ENCODE results near the gene CYTH3.

The CYTH3 gene

GRCh38 chr7:6279341-6279740, 6.9 kb upstream of the CYTH3 start:
- no peak for DNase-seq

- DNase-seq, result no peak
These were observed 6.4 kb upstream of the CYTH3 start for GRCh38 chr7:6278749-6279310.

DNA sequence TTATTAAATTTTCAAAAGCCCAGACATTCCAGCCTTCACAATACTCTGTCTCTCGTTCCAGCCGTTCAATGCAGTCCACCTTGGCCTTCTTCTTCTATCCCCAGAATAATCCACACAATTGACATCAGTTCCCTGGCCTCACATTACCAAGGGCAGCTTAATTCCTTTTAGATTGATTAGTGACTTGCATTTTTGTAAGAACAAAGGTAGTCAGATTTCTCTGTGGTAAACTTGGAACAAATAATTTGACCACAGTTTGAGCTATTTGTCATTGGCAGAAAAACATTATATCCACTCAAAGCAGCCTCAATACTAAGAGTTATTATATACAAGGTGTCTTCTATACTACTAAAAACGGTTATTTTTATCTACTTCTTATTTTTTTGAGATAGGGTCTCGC, 5.1 kb upstream of the CYTH3 start:
- no peak for DNase-seq

GRCh38 chr7:6276911-6277408, 4.5 kb upstream of the CYTH3 start:
- DNase-seq, result no peak

DNA sequence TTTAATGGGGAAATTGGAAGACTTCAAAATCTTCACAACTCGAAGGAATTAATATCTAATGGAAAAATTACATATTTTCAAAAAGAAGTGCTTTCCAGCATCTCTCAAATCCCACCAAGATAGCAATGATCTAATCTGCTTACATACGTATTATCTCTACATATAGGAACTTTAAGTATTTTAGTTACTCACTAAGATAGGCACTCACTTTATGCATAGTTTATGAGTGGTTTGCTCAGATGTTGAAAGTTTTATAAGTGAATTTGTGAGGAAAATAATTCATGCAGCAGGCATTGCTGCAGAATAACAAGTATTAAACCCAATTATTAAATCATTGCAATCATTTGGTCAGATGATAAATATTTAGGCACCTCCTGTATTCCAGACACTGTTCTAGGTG, 2.3 kb upstream of the CYTH3 start:
- no peak for DNase-seq

DNA sequence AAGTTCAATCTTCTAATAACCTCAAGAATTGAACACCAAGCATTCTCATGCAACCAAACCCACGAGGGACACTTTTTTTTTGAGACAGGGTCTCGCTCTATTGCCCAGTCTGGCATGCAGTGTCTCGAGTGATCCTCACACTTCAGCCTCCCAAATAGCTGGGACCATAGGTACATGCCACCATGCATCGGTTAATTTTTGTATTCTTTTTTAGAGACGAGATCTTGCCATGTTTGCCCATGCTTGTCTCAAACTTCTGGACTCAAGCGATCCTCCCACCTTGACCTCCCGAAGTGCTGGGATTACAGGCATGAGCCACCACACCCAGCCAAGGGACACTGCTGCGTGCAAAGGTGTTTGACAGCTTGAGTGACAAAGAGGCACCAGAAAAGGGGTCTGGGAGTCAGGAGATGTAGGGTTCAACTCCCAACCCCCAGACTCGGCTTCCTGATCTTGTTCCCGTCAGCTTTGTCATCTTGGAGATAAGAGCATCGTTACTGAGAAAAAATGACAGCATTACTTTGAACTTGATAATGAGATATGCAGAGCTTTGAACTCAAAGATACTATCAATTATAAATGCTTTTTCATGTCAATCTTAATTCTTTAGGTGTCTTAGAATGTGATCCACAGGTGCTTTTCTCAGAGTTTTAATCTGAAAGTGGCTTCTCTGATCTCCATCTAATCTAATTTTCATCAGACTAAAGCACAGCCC, 1.6 kb upstream of the CYTH3 start:
- DNase-seq, result no peak

GRCh38 chr7:6273380-6273837, 985 bp upstream of the CYTH3 start:
- peak; percentile 71 for DNase-seq

DNA sequence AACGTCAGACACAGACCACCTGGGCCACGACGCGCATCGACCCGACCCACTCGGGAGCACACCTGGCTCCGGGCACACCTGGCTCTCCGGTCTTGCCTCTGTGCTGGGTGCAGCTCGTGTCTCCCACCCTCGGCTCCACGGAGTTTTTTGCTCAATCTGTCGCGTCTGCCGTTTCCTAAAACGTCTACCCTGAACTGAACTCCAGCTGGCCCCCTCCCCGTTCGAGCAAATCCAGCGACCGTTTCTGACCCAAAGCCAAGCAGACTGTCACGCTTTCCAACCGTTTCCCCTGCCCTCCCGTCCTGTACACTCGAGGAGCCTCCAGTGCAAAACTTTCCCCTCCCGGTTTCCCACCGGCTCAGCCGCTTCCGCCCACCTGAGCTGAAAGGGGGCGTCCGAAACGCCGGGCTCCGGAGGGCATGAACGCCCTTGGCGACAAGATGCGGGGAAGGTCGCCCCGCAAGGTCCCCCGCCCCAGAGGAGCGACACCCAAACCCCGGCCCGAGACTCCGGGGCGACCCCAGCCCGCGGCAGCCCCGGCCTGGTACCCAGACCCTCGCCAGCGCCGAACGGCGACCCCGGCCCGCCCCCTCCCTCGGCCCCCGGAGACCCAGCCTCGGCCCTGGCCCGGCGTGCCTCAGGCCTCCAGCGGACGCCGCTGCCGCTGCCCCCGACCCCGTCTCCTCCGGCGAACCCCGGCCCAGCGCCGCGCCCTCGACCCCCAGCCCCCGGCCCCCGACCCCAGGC, 557 bp downstream of the CYTH3 start:
- no peak for DNase-seq

DNA sequence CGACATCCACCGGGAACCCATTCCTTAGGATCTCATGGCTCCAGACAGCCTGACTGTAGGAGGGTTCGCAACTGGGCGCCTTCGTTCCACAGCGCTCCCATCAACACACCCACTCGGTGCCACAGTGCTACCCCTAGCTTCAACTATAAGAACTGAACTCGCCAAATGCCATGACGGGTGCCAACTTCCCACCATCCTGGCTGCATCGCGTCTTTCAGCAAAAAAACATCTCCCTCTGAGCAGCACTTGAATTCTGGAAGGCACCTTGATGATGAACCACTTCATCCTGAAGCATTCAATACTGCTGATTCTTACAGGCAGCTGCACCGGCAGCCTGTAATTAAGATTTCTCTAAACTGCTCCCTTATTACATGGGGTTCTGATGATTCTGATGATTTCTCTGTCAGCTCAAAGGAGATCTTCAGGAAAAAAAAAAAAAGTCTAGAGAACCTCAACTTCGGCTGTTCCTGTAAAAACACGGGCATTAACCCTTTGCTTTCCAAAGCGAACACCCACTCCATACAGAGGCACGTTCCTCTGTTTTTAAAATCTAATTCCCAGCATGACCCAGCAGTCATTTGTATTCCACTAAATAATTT, 1.3 kb downstream of the CYTH3 start:
- peak; percentile 14 for DNase-seq

GRCh38 chr7:6269527-6269926, 2.9 kb downstream of the CYTH3 start:
- no peak for DNase-seq

DNA sequence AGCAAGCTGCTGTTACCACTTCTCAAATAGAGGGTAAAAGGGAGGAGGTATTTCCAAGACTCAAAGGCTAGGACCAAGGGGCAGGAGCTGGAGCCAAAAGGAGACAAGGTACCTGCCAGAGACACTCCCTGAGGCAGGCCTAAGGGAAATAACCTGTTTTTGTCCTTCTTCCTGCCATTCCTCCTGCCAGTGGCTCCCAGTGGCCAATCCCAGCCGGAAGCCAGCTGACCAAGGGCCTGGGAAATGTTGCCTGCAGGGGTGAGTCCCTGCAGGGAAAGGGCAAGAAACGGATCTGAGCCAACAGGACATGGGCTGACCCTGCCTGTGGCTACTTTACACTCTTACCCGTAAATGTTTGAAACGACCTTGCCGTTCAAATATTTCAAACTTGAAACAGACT, 3.5 kb downstream of the CYTH3 start:
- DNase-seq, result no peak

GRCh38 chr7:6268023-6268900, 4.2 kb downstream of the CYTH3 start:
- no peak for DNase-seq

DNA sequence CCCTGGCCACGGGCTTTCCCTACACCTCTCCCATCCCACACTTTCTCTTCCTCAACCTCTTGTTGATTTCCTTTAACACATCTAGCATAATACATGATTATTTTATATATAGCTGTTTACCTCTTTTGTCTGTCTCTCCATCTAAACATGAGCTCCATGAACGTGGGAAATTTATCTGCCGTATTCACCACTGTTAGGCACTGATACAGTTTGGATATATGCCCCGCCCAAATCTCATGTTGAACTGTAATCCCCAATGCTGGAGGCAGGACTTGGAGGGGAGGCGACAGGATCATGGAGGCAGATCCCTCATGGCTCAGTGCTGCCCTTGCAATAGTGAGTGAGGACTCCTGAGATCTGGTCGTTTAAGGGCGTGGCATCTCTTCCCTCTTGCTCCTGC, 5.7 kb downstream of the CYTH3 start:
- no peak for DNase-seq

- DNase-seq, result no peak
These were observed 10.2 kb downstream of the CYTH3 start for GRCh38 chr7:6262221-6262620.

GRCh38 chr7:6261699-6262098, 10.7 kb downstream of the CYTH3 start:
- DNase-seq, result no peak

- DNase-seq, result no peak
These were observed 11.9 kb downstream of the CYTH3 start for GRCh38 chr7:6260291-6261187.

DNA sequence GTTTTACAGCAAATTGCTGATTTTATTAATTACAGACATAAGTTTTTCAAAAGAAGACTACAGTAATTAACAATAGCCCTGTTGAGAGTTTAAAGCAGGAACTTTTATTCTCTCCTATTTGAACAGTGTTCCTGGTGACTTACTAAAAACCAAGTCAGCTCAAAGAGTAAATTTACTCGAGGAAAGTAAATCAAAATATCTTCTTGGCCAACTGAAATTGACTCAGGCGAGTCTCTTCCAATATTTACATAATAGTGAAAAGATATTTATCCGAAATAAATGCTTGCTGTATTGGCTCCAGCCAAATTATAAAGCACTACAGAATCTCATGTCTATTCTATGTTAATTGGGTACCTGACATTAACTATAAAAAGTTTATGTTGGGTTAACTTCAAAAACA, 13.2 kb downstream of the CYTH3 start:
- DNase-seq, result no peak

GRCh38 chr7:6258440-6259182, 13.8 kb downstream of the CYTH3 start:
- no peak for DNase-seq

DNA sequence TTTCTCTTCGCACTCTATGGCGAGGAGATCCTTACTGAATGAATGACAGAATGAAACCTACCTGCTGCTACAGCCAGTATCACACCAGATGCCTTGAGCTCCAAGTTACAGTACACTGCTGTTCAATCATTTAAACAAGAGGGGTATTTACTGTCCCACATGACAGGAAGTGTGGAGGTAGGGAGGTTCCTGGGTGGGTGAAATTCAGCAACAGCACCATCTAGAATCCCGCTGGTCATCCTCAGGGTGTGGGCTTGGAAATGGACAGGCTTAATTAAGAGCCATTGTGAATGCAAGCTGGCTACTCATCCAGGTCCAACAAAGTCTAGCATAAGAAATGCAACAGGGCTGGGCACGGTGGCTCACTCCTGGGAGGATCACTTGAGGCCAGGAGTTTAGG, 14.7 kb downstream of the CYTH3 start:
- no peak for DNase-seq

- DNase-seq, result no peak
These were observed 15.5 kb downstream of the CYTH3 start for GRCh38 chr7:6256677-6257535.
